ENCODE data around the gene FXN. TPM values are rescaled to one million over a fixed set of nuclear protein-coding genes. Genes with fewer than 3 reads are reported as not detected.

The FXN gene
- total and polyA plus RNA-seq, 10 donors: 11.1 to 25.3 (median 15.8) TPM

DNA sequence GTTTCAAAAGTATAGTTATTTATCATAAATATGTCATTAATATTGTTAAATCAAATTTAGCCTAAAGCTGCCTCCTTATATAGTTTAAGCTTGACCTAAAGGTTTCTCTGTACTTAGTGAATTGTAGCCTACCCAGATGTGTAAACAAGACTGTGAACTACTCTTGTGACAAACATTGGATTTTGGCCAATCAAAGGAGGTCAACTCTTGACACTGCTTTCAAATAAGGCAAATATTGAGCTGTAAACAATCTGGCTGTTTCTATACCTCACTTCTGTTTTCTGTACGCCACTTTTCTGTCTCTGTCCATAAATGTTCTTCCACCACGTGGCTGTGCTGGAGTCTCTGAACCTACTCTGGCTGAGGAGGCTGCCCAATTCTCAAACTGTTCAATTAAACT, 51.2 kb downstream of the FXN start:
- H3K27me3 ChIP-seq (replicated peaks in 1 of 7): no peaks in the 10 kb centered on the region
- DNase-seq: no peak
- no peak overlapping the region for H3K4me3 ChIP-seq

DNA sequence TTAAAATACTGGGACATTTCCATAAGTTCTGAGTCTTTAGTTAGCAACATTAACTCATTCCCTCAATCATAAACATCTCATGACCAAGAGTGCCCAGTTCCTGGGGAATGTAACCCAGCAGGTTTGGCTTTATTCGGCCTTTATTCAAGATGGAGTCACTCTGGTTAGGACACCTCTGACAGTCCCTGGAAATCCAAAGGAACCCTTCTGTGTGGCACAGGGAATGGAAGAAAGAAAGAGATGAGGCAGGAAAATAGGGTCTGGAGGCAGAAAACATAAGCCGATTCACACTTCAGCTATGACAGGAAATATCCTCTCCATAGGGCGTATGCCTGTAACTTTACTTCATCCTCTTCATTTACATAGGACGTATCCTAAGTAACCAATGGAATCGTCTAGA, 53.5 kb downstream of the FXN start:
- intact Hi-C loops (cut with DNase I; ENCODE audit: low total_unique reads): no loop called here
- Histone ChIP-seq H3K4me1 (peaks cover 0 to 13% (median 1%) of the 10 kb centered on the region in 6 donors), H3K27me3 (replicated peaks in 1 of 7) (no peaks in the 10 kb centered on the region), H3K9me3 (no peaks in the 10 kb centered on the region), H3K36me3 (no peaks in the 10 kb centered on the region), H3K27ac (no peak overlapping the region), H3K4me3 (no peak overlapping the region)
- DNase-seq: no peak
- 72 to 84% (median 76%) methylated on average over 5 of the region's 5 CpGs for WGBS, 5 donors
- TF ChIP-seq POLR2A (IDR thresholded peaks at IDR 0.05) (no peak), POLR2AphosphoS5 (IDR thresholded peaks at IDR 0.05) (no peak)
- TF ChIP-seq, protein P1, sequence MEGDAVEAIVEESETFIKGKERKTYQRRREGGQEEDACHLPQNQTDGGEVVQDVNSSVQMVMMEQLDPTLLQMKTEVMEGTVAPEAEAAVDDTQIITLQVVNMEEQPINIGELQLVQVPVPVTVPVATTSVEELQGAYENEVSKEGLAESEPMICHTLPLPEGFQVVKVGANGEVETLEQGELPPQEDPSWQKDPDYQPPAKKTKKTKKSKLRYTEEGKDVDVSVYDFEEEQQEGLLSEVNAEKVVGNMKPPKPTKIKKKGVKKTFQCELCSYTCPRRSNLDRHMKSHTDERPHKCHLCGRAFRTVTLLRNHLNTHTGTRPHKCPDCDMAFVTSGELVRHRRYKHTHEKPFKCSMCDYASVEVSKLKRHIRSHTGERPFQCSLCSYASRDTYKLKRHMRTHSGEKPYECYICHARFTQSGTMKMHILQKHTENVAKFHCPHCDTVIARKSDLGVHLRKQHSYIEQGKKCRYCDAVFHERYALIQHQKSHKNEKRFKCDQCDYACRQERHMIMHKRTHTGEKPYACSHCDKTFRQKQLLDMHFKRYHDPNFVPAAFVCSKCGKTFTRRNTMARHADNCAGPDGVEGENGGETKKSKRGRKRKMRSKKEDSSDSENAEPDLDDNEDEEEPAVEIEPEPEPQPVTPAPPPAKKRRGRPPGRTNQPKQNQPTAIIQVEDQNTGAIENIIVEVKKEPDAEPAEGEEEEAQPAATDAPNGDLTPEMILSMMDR (IDR thresholded peaks at IDR 0.05 in 8 of 11, conservative IDR thresholded peaks at IDR 0.05 in 3 of 11): no peak

More for the DNA sequence above, 51.2 kb downstream of the FXN start:
- H3K27ac ChIP-seq: peak overlapping the region in 2 of 8 donors; percentile 60 to 64
- TF ChIP-seq POLR2A (IDR thresholded peaks at IDR 0.05) (no peak), POLR2AphosphoS5 (IDR thresholded peaks at IDR 0.05) (no peak)
- TF ChIP-seq, protein P1 (IDR thresholded peaks at IDR 0.05 in 8 of 11, conservative IDR thresholded peaks at IDR 0.05 in 3 of 11): no peak
- H3K36me3 ChIP-seq: no peaks in the 10 kb centered on the region
- intact Hi-C loops (cut with DNase I; ENCODE audit: low total_unique reads): no loop called here
- WGBS, 5 donors: 71 to 87% (median 83%) methylated on average over 2 of the region's 2 CpGs
- H3K9me3 ChIP-seq: no peaks in the 10 kb centered on the region
- peaks cover 0 to 13% (median 1%) of the 10 kb centered on the region in 6 donors for H3K4me1 ChIP-seq

DNA sequence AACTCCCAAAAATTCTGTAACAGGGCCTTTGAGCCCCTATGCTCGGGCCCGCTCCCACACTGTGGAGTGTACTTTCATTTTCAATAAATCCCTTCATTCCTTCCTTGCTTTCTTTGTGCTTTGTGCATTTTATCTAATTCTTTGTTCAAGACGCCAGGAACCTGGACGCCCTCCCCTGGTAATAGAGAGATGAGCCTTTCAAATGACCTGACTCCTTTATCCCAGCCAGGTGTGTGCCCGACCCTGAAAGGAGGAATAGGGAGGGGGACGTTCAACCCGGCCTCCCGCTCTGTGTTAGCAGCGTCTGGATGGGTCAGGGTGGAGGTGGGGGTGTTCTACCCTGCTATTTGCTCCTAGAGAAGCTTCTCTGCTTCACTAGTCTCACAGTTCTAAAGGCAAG, 53.9 kb downstream of the FXN start:
- DNase-seq: no peak
- Histone ChIP-seq H3K9me3 (no peaks in the 10 kb centered on the region), H3K4me1 (peaks cover 0 to 13% (median 1%) of the 10 kb centered on the region in 6 donors), H3K36me3 (no peaks in the 10 kb centered on the region), H3K27me3 (replicated peaks in 1 of 7) (no peaks in the 10 kb centered on the region), H3K4me3 (no peak overlapping the region), H3K27ac (peak overlapping the region in 1 of 8 donors; percentile 58)
- intact Hi-C loops (cut with DNase I; ENCODE audit: low total_unique reads): no loop called here
- TF ChIP-seq POLR2A (IDR thresholded peaks at IDR 0.05): no peak
- TF ChIP-seq POLR2AphosphoS5 (IDR thresholded peaks at IDR 0.05): no peak
- TF ChIP-seq, protein P1 (IDR thresholded peaks at IDR 0.05 in 8 of 11, conservative IDR thresholded peaks at IDR 0.05 in 3 of 11): no peak
- WGBS, 5 donors: 87 to 96% (median 95%) methylated on average over 9 of the region's 9 CpGs

DNA sequence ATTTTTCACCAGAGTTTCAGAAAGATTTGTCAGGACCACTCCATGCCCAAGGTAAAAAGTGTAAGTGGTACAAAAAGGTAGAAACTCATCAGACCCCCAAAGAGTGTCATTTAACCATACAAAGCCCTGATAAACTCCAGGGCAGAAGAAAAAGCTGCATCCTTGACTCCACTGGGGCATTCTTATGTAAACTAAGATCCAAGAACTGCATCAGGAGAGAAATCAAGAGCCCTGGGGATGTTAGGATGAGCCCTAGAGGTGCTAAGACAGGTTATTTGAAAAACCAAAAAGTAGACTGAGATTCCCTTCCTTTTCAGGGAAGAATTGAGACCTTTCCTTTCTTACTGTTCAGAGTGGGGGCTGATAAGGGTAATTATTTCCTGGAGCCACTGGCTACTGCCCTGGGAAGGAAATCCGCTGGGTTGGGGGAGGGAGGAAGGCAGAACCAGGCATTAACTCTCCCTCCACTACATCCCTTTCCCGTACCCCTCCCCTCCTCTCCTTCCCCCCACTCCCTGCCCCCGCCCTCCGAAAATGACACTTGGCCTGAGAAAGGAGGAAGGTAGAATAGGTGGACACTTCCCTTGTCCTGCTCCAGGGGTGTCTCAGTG, 54.7 kb downstream of the FXN start:
- Histone ChIP-seq H3K27ac (peak overlapping the region in 3 of 8 donors; percentile 34 to 58 (median 56)), H3K4me1 (peaks cover 0 to 13% (median 1%) of the 10 kb centered on the region in 6 donors), H3K9me3 (no peaks in the 10 kb centered on the region), H3K4me3 (no peak overlapping the region), H3K36me3 (no peaks in the 10 kb centered on the region), H3K27me3 (replicated peaks in 1 of 7) (no peaks in the 10 kb centered on the region)
- no peak for DNase-seq
- TF ChIP-seq POLR2AphosphoS5 (IDR thresholded peaks at IDR 0.05) (no peak), POLR2A (IDR thresholded peaks at IDR 0.05) (no peak)
- TF ChIP-seq, protein P1 (IDR thresholded peaks at IDR 0.05 in 8 of 11, conservative IDR thresholded peaks at IDR 0.05 in 3 of 11): no peak
- intact Hi-C loops (cut with DNase I; ENCODE audit: low total_unique reads): no loop called here
- WGBS, 5 donors: 52 to 83% (median 59%) methylated on average over 4 of the region's 4 CpGs
